SIG-M5 treated with dmso at 0.1 percent for 504 hours (cell line): Measurements from ENCODE around the gene TPRX1.

Experiments used
- DNase-seq: peaks from one replicate; lab custom pipeline; 2025; ENCODE audit not compliant: unreplicated experiment; lab: John Stamatoyannopoulos, UW

Gene TPRX1

DNA sequence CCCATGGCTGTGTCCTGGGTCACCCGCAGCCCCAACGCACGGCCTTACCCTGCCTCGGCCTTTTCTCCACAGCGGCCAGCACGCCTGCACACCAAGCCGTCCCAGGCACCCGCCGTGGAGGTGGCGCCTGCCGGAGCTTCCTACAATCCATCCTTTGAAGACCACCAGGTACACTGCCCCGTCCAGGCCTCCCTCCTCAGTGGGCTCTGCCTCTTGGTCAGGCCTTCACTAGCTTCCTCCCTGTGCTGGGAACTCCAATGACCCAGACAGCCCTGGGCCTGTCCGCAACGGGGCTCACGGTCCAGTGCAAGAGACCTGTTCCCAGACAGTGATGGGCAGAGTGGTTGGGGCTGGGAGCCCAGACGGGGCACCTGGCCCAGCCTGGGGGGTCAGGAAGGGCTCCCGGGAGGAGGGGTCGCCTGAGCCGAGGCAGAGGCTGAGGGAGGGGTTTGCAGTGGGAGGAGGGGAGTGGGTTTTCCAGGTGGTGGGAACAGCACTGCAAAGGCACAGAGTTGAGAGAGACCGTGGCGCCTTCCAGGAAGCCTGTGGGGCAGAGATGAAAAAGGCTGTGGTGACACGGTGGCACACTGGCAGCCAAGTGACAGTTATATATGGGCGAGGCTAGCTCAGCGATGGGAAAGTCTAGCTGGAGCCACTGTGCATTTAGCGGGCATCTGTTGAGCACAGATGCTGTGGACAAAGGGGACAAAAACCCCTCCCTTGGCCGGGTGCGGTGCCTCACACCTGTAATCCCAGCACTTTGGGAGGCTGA lies 51.7 kb downstream of the TPRX1 start:
- DNase-seq = no peak
